GM18520 (cell line): ENCODE measurements around the gene CTSZ.
"Not testable (repeated sequence)": the region's sequence is repeated elsewhere in the genome, so short reads cannot be mapped to it uniquely, and the experiment has no call there.

Source experiments
- ATAC-seq: cut with Tn5 transposase; IDR thresholded peaks from one replicate; pipeline ENCODE4 v1.9.1; 2021; ENCODE audit not compliant: unreplicated experiment

Gene CTSZ

DNA sequence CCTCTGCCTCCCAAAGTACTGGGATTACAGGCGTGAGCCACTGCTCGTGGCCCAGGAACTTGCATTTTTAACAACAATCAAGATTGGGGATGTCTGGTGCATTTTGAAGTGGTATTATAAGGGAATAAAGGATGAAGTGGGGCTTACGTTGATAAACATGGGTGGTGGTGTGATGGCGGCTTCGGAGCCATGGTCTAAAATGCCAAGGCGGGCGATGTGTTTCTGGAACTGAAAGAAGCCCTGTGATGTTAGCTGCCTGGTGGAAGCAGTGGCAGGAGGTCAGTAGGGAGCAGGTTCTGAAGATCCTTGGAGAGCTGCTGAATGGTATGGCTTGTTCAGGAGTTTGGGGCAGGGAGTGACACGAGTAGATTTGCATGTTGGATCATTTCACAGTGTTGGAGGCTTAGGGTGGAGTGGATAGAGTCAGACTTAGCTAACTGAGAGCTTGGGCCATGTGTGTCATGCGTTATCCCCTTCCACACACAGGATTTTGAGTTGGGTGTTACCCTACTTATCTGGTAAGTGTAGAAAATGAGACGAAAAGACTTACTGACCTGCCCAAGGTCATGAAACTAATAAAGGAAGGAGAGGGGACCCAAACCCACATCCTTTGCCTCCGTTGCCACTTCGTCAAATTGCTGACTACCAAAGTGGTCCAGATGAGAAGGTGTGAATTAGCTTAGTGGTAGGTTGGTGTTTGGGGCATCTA is 24.5 kb downstream of the CTSZ start:
- no peak for ATAC-seq

DNA sequence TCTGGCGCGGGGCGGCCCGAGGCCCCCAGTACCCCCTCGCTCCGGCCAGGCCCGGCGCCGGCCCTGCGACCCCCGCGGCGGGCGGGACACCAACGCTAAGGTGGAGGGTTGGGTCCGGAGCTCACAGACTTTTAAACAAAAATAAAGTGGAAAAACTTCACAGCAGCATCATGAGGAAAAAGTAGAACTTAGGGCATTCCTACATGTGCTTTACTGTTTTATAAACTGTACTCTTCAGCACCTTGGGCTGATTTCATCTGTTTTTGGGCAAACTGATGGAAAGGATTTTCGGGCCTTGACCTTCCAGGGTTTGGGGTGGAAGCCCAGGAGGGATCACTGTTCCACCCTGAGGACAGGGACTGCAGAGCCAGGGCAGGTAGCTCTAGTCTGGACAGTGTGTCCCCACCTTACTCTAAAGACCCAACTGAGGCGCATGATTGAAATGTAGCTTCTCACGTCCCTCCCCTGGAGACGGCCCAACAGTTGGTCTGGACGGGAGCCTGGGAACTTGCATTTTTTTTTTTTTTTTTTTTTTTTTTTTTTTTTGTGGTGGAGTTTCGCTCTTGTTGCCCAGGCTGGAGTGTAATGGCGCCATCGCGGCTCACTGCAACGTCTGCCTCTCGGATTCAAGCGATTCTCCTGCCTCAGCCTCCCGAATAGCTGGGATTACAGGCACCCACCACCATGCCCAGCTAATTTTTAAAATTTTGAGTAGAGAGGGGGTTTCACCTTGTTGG is 25.3 kb downstream of the CTSZ start:
- ATAC-seq, result no peak

DNA sequence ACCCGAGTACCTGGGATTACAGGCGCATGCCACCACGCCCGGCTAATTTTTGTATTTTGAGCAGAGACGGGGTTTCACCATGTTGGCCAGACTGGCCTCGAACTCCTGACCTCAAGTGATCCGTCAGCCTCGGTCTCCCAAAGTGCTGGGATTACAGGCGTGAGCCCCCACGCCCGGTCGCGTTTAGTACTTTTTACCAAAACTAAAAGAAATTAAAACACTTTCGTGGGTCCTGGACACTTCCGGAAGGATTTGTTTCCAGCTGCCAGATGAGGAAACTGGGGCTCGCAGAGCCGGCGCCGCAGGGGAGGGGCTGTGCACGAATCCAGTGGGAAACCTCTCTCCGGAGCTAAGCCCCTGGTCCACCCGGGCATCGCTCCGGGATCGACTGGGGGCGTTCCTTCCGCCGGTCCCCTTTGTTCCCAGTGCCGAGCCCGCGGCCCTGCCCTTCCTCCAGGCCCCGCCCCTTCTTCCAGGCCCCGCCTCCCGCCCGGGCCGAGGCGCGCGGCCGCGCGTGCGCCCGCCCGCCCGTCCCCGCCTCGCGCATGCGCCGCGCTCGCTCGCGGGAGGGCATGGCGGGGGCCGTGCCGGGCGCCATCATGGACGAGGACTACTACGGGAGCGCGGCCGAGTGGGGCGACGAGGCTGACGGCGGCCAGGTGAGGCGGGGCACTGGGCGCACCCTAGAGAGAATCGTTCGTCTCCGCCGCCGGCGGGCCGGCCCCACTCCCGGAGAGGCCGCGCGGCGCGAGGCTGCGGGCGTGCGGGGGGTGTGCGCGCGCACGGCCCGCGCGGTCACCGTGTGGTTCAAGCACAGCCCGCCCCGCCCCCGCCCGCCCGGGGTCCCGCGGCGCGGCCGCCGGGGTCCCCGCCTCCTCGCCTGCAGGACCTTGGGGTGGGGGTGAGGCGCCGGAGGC is 26.1 kb downstream of the CTSZ start, which contains the start of gene NELFCD:
Gene NELFCD (plus strand): TSS at position 546 of the 917 bp plus-strand sequence. CDS start 54 bp downstream, at position 600.
- ATAC-seq, result peak; percentile 64

DNA sequence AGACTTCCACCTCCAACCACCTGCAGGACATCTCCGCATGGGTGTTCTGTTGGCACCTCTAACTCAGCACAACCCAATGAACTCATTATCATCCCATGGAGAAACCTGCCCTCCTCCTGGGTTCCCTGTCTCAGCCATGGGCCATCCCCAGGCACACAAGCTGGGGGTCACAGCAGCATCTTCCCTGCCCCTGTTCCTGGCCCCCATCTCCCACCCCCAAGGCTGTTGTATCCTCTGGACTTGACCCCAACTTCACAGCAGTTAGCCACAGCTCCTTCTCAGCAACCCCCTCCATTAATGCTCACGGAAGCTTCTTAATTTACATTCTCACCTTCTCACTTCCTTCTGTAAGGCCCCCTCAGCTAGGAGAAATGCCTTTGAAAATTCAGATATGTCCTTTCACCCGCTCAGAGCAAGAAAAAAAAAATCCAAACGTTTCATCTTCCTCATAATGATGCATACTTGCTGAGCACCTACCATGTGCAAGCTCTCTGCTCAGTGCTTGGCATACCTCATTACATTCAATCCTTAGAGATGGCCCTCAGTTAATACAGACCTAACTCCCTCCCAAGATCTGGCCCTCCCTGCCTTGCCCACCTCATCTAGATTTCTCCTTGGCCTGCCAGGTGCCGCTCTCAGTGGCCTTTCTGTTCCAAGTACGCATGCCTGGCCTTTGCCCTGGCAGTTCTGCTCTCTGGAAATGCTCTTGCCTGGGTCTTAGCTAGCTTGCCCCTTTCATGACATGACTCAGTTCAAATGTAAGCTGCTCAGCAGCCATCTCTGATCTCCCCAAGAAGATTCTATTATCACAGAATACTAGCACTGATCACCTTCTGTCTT is 28.5 kb downstream of the CTSZ start:
- ATAC-seq, result no peak

DNA sequence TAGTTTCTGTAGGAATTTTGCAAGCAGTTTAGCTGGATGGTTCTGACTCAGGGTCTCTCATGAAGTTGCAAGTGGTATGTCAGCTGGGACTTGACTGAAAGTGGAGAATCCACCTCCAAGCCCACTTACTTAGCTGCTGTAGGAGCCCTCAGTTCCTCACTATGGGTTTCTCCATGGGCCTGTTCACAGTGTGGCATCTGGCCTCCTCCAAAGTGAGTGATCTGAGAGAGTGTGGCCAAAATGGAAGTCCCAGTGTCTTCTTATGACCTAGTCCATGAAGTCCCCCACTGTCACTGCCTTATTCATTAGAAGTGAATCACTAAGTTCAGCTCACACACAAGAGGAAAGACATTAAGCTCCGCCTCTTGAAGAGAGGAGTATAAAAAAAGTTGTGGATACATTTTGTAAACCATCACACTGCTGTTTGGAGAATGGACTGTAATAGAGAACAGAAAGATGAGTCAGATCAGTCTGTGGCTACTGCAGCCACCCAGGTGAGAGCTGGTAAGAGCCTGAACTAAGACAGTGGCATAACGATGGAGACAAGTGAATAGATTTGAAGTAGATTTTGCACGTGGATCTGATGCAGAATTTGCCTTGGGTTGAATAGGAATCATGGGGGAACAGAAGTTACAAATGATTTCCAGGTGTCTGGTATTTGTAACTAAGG is 30.9 kb downstream of the CTSZ start:
- ATAC-seq, result no peak

DNA sequence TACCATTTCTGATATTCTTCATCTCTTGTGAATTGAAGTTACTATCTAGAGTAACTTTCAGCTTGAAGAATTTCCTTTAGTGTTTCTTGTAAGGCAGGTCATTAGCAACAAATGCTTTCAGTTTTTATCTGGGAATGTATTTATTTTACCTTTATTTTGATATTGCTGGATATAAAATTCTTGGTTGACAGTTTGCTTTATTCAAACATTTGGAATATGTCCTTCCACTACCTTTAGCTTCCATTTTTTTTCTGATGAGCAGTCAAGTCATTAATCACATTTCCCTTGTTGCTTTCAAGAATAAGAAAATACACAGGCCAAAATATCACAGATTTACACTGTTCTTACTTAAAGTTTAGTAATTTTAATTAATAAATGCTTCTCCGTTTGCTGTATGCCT is 31.7 kb downstream of the CTSZ start:
- no peak for ATAC-seq

DNA sequence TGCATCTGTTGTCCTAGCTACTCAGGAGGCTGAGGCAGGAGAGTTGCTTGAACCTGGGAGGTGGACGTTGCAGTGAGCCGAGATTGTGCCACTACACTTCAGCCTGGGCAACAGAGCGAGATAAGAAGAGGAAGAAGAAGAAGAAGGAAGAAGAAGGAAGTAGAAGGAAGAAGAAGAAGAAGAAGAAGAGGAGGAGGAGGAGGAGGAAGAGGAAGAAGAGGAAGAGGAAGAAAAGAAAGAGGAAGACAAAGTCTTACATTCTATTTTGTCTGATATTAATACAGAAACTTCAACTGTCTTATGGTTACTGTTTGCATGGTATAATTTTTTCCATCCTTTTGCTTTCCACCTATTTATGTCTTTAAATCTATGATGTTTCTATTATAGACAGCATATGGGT is 33.2 kb downstream of the CTSZ start:
- ATAC-seq, result no peak

DNA sequence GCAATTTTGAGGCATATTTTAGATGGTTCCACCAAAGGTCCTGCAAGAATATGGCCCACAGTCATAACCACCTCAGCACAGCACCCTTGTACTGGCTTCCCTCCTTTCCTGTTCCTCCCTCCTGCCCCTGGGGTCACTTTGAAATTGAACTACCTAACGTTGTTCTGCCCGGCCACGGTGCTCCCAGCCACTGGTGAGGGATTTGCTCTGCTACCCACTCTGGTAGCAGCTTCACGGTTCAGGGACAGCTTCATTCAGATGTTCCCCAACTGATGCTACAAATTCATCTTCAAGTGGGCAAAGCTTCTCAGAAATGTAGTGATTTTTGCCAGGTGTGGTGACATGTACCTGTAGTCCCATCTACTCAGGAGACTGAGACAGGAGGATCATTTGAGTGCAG is 33.9 kb downstream of the CTSZ start:
- no peak for ATAC-seq

DNA sequence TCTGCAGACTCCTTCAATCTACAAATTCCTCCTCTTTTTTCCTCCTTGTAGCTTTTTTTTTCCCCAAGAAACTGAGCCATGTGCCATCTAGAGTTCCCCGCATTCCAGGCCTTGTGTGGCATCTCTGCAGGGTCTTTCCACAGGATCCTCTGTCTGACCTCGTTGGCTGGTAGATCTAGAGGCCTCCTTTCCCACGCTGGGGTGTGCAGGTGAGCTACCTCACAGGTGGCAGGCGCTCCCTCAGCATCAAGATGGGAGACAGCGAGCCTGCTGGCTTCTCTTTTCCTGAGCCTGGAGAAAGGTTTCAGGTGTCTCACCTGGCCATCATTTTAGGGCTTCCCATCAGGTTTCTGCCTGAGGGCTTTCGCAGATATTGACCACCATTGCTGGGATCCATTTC is 35.6 kb downstream of the CTSZ start:
- ATAC-seq, result no peak

DNA sequence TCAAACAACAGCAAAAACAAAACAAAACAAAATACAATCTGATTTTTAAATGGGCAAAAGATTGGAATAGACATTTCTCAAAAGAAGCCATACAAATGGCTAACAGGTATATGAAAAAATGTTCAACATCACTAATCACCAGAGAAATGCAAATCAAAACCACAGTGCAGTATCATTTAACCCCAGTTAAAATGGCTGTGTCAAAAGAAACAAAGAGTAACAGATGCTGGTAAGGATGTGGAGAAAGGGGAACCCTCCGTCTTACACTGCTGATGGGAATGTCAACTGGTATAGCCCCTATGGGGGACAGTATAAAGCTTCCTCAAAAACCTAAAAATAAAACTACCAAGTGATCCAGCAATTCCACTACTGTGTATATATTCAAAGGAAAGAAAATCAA is 36.9 kb downstream of the CTSZ start:
- peak; percentile 46 for ATAC-seq

DNA sequence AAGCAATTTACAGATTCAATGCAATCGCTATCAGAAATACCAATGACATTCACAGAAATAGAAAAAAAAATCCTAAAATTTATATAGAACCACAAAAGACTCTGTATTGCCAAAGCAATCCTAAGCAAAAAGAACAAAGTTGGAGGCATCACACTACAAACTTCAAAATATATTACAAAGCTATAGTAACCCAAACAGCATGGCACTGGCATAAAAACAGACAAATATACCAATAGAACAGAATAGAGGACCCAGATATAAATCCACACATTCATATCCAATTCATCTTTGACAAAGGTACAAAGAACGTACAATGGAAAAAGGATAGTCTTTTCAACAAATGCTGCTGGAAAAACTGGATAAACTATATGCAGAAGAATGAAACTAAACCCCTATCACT is 37.6 kb downstream of the CTSZ start:
- ATAC-seq, result no peak

DNA sequence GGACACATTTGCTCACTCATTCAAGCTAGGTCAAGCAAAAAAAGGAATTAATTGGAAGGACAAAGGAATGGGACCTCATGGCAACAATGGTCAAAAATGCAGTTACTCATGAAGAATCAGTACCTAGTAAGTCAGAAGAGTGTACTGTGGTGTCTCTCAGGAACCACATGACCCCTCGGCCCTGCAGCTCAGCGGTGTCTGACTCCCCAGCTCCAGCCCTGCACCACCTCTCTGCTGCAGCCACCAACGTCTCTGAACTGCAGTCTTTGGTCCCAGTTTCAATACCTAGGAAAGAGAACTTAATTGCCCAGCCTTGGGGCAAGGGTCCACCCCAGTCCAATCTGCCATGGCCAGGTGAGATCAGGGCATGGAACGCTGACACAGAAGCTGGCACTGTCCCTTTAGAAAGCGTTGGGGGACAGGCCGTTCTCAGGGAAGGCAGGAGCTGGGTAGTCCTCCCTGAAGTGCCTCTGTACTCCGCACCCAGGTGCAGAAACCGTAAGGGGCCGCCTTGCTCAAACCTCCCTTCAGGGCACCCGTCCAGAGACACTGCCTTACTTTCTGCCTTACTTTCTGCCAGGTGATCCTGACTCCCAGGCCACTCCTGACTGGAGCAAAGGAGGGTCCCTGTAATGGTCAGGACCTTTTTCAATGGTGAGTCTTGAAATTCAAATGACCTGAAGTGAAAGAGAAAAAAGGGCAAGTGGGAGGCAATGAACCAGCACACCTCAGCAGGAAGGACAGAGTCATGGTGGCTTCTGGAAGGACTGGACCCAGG is 39.2 kb downstream of the CTSZ start:
- no peak for ATAC-seq

DNA sequence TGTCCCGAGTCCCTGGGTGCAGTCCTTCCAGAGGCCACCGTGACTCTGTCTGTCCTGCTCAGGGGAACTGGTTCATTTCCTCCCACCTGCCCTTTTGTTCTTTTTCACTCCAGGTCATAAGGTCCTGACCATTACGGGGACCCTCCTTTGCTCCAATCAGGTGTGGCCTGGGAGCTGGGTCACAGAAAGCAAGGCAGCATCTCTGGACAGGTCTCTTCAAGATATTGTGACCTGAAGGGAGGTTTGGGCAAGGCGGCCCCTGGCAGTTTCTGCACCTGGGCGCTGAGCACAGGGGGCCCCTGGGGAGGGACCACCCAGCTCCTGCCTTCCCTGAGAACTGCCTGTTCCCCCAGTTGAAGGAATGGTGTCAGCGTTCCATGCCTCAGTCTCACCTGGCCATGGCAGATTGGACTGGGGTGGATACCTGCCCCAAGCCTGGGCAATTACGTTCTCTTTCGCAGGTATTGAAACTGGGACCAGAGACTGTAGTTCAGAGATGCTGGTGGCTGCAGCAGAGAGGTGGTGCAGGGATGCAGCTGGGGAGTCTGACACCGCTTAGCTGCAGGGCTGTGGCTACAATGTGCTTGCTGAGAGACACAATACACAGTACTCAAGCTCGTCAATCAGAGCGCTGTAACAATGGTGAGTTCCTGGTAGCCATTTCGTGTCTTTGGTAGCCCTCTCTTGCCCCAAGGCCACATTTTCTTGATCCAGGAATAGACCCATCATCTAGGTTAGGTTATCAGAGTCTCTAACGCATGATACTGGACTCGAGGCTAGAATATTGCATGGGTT is 41.6 kb downstream of the CTSZ start:
- ATAC-seq, result no peak

DNA sequence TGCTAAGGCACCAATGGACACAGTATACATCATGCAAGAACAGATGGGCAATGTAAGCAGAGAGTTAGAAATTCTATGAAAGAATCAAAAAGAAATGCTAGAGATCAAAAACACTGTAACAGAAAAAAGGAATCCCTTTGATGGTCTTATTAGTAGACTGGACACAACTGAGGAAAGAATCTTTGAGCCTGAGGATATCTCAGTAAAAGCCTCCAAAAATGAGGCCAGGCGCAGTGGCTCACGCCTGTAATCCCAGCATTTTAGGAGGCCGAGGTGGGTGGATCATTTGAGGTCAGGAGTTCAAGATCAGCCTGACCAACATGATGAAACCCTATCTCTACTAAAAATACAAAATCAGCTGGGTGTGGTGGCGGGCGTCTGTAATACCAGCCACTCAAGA is 43.1 kb downstream of the CTSZ start:
- ATAC-seq, result not testable (repeated sequence)

DNA sequence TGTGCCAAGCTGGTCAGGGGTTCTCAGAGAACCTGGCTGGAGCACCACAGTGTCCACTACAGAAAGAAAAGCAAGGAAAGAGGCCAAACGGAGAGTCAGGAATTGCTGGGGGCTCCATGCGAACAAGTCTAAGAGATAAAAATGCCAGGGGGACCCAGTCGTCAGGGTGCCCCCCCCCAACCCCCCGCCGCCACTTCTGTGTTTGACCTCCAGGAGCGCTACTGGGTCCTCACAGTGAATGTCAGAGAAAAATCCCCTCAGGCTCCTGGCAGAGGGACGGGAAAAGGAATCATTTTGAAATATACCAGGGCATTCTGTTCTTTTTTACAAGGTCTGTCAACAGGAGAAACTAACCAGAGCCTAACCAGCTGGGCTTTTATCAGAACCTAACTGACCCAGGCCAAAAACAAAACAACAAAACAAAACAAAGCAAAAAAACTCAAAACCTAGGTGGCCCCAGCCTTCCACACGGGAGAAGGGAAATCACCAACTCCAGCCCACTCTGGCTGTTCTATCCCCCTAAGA is 43.9 kb downstream of the CTSZ start:
- no peak for ATAC-seq

DNA sequence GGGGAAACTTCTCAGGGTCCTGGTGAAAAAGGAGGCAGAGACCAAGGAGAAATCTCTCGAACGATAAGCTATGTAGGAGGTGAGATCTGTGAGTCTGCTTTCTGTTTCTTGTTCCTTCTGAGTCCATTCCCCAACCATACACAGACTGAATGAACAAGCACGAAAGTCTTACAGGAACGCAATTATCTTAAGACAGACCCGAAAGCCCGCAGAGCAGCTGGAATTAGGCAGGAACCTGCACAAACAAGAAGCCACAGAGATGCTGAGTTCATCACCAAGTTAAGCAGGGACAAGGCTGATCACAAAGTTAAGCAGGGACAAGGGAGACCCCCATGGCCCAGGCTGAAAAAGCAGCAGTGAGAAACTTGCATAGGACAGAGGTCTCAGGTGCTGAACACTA is 47.4 kb downstream of the CTSZ start:
- ATAC-seq, result no peak

DNA sequence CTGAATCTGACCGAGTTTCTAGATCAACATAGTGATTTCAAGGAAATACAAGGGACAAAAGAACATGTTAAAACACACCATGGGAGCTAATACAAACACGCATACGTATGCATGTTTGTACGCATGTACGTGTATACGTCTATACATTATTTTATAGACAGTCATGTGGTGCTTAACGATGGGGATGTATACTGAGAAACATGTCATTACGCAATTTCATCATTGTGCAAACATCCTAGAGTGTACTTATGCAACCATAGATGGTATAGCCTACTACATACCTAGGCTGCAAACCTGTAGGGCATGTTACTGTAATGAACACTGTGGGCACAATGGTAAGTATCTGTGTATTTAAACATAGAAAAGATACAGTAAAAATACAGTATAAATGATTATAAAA is 51.0 kb downstream of the CTSZ start:
- ATAC-seq, result no peak

DNA sequence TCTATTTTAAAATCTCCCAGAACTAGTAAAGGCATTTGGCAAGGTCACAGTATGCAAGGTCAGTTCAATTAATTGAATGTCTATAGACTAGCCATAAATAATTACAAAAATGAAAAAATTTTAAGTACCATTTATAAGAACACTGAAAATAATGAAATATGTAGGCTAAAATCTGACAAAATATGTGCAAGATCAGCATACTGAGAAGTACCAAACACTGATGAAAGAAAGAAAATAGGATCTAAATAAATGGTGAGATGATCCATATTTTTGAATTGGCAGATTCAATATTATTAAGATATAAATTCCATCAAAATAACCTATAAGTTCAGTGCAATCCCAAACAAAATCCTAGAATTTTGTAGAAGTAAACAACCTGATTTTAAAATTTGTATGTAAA is 54.0 kb downstream of the CTSZ start:
- ATAC-seq, result no peak
